ENCODE measurements around the gene APC. TPM values are rescaled to one million over a fixed set of nuclear protein-coding genes. Genes with fewer than 3 reads are reported as not detected.

APC gene
- total and polyA plus RNA-seq, 12 donors = 2.5 to 78.8 (median 37.1) TPM

GRCh38 chr5:112734597-112734996, 3.1 kb upstream of the APC start:
- no peaks in the 10 kb centered on the region for H3K36me3 ChIP-seq (replicated peaks in 1 of 2)
- intact Hi-C loops (cut with DNase I) = no loop called here
- H3K4me3 ChIP-seq = no peak overlapping the region
- TF ChIP-seq CTCF (IDR thresholded peaks at IDR 0.05) = no peak
- no peak for TF ChIP-seq POLR2A (IDR thresholded peaks at IDR 0.05)
- H3K9me3 ChIP-seq (replicated peaks in 1 of 3) = no peaks in the 10 kb centered on the region
- peaks cover 7 to 16% of the 10 kb centered on the region in 2 donors for H3K4me1 ChIP-seq (replicated peaks in 1 of 2)
- no peak for DNase-seq
- H3K27me3 ChIP-seq = no peaks in the 10 kb centered on the region
- WGBS, 4 donors = 95 to 96% (median 95%) methylated on average over 3 of the region's 3 CpGs
- no peak overlapping the region for H3K27ac ChIP-seq

DNA sequence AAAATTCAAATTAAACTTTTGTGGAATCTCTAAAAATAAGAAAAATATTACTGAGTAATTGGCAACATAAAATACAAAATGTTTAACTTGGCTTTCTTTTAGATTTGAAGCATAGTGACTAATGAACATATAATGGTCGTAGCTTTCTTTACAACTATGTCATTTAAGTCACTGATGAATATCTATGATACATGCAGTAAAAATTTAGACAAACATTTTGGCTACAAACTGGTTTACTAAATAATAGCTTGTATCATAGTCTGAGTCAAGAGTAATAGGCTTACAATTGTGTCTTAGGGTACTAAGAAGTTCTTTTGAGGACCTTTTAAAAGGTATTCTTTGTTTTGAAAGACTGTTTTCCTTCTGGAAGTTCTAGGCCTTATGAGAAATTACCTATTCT, 2.0 kb upstream of the APC start:
- no peak for DNase-seq
- intact Hi-C loops (cut with DNase I) = no loop called here

DNA sequence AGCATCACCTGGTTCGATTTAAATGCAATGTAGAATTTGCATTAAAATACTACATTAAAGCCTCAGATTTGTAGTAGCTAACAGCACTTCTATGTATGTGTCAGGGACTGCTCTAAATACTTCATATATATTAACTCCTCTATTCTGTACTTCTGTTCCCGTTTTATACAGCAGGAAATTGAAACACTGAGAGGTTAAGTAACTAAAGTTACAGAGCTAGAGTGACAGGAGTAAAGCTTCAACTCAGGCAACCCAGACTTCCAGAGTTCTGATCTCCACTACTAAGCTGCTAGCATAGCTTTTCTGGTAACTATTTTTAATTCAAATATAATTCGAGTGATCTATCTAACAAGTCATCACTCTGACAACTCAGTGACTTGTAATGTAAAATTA, 619 bp upstream of the APC start:
- TF ChIP-seq CTCF (IDR thresholded peaks at IDR 0.05) (no peak), POLR2A (IDR thresholded peaks at IDR 0.05) (no peak)
- Histone ChIP-seq H3K9me3 (replicated peaks in 1 of 3) (no peaks in the 10 kb centered on the region), H3K36me3 (replicated peaks in 1 of 2) (no peaks in the 10 kb centered on the region), H3K4me1 (replicated peaks in 1 of 2) (peaks cover 7 to 21% of the 10 kb centered on the region in 2 donors), H3K27ac (peak overlapping the region in 2 of 5 donors; percentile 66 to 77), H3K4me3 (peak overlapping the region in 2 of 4 donors; percentile 46 to 65), H3K27me3 (no peaks in the 10 kb centered on the region)
- DNase-seq = no peak
- WGBS, 4 donors = 19 to 27% (median 22%) methylated on average over 3 of the region's 3 CpGs
- intact Hi-C loops (cut with DNase I) = no loop called here

More for the DNA sequence above, 2.0 kb upstream of the APC start:
- Histone ChIP-seq H3K27me3 (no peaks in the 10 kb centered on the region), H3K9me3 (replicated peaks in 1 of 3) (no peaks in the 10 kb centered on the region), H3K4me3 (no peak overlapping the region), H3K27ac (peak overlapping the region in 1 of 5 donors; percentile 13), H3K4me1 (replicated peaks in 1 of 2) (peaks cover 7 to 21% of the 10 kb centered on the region in 2 donors), H3K36me3 (replicated peaks in 1 of 2) (no peaks in the 10 kb centered on the region)
- 0 to 66% (median 54%) methylated on average over 1 of the region's 1 CpG for WGBS, 4 donors
- TF ChIP-seq POLR2A (IDR thresholded peaks at IDR 0.05) (no peak), CTCF (IDR thresholded peaks at IDR 0.05) (no peak)

GRCh38 chr5:112738191-112738560, 491 bp downstream of the APC start:
- intact Hi-C loops (cut with DNase I) = no loop called here
- Histone ChIP-seq H3K4me3 (peak overlapping the region in 2 of 4 donors; percentile 46 to 65), H3K9me3 (replicated peaks in 1 of 3) (no peaks in the 10 kb centered on the region), H3K27ac (peak overlapping the region in 3 of 5 donors; percentile 52 to 77 (median 60)), H3K27me3 (no peaks in the 10 kb centered on the region), H3K36me3 (replicated peaks in 1 of 2) (no peaks in the 10 kb centered on the region), H3K4me1 (replicated peaks in 1 of 2) (peaks cover 7 to 21% of the 10 kb centered on the region in 2 donors)
- DNase-seq = peak in 2 of 7 donors; percentile 5 to 13
- TF ChIP-seq POLR2A (IDR thresholded peaks at IDR 0.05) (no peak), CTCF (IDR thresholded peaks at IDR 0.05) (no peak)
- 9 to 16% (median 12%) methylated on average over 5 of the region's 5 CpGs for WGBS, 4 donors
